ENCODE data around the gene UNC5CL. TPM values are rescaled to one million over a fixed set of nuclear protein-coding genes. Genes with fewer than 3 reads are reported as not detected.
"Not testable (repeated sequence)": the region's sequence is repeated elsewhere in the genome, so short reads cannot be mapped to it uniquely, and the experiment has no call there.

Gene UNC5CL
- total RNA-seq, 4 donors from 2014 or later: 0.90 to 7.6 (median 1.5) TPM

DNA sequence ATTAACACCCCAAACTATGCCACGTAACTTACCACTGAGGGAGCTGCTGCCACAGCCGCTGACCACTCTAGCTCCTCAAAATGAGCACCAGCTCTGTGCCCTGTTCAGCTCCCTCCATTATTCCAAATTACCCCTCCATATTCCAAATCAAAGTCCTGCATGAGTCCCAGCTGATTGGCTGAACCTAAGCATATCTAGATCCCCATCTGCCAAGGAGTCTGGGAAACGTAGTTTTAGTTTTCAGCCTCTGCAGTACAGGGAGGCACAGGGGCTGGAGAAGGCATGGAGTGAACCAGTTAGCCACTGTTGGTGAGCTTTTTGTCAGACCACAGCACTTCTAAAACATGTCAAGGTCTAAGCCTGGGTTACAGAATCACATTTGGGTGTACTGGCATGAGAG lies 15.9 kb downstream of the UNC5CL start:
- H3K4me1 ChIP-seq: peaks cover 0 to 11% (median 8%) of the 10 kb centered on the region in 4 donors
- peaks cover 0 to 3% (median 0%) of the 10 kb centered on the region in 4 donors for H3K9me3 ChIP-seq
- WGBS, 2 donors: 95% methylated on average over 3 of the region's 3 CpGs
- no peaks in the 10 kb centered on the region for H3K27me3 ChIP-seq
- H3K36me3 ChIP-seq: no peaks in the 10 kb centered on the region
- no peak overlapping the region for H3K4me3 ChIP-seq
- no peak overlapping the region for H3K27ac ChIP-seq
- no peak for DNase-seq (ENCODE audit: low spot score in 2 of 2)
- TF ChIP-seq EP300 (IDR thresholded peaks at IDR 0.05): no peak

DNA sequence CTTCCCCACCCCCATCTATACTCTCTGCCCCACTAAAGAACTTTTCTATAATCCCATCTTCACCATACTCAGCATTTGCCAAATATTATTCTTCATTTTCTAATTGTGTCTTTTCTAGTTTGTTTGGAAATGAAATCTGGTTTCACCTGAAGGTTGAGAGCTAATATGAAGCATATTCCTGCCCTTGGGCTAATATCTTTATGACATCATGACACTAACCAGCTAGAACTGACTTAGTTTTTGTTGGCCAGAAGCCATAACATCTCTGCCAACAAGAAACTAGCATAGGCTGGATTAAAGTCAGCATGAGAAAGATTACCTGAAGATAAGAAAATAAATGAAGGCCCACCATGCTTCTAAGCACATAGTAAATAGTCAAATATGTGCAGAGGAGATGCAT lies 16.7 kb downstream of the UNC5CL start:
- TF ChIP-seq, protein P1, sequence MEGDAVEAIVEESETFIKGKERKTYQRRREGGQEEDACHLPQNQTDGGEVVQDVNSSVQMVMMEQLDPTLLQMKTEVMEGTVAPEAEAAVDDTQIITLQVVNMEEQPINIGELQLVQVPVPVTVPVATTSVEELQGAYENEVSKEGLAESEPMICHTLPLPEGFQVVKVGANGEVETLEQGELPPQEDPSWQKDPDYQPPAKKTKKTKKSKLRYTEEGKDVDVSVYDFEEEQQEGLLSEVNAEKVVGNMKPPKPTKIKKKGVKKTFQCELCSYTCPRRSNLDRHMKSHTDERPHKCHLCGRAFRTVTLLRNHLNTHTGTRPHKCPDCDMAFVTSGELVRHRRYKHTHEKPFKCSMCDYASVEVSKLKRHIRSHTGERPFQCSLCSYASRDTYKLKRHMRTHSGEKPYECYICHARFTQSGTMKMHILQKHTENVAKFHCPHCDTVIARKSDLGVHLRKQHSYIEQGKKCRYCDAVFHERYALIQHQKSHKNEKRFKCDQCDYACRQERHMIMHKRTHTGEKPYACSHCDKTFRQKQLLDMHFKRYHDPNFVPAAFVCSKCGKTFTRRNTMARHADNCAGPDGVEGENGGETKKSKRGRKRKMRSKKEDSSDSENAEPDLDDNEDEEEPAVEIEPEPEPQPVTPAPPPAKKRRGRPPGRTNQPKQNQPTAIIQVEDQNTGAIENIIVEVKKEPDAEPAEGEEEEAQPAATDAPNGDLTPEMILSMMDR (IDR thresholded peaks at IDR 0.05): no peak
- TF ChIP-seq EP300 (IDR thresholded peaks at IDR 0.05) (no peak), POLR2A (IDR thresholded peaks at IDR 0.05) (no peak)
- Histone ChIP-seq H3K36me3 (no peaks in the 10 kb centered on the region), H3K4me1 (peaks cover 0 to 4% (median 1%) of the 10 kb centered on the region in 4 donors), H3K4me3 (no peak overlapping the region), H3K27ac (no peak overlapping the region), H3K9me3 (peaks cover 0 to 5% (median 0%) of the 10 kb centered on the region in 4 donors), H3K27me3 (no peaks in the 10 kb centered on the region)
- no peak for DNase-seq (ENCODE audit: low spot score in 2 of 2)

DNA sequence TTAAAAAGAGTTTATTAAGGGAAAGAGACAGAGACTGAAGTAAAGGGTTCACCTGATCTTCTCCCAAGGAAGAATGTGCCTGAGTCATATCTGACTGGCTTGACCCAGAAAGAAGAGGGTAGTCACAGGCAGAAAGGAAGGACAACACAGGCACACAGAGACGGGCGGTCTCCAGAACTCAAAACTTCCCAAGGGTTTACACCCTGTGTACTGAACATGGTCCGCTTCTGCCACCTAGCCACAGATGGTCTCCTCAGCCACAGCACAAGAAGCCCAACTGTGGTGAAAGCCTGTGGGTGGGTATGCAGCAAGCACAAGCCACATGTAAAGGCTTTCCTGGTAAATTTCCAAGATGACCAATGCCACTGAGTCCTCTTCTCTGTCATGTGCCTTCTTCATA lies 17.2 kb downstream of the UNC5CL start:
- Histone ChIP-seq H3K4me1 (no peaks in the 10 kb centered on the region), H3K36me3 (no peaks in the 10 kb centered on the region), H3K27ac (no peak overlapping the region), H3K4me3 (no peak overlapping the region), H3K27me3 (no peaks in the 10 kb centered on the region), H3K9me3 (peaks cover 0 to 5% (median 0%) of the 10 kb centered on the region in 4 donors)
- TF ChIP-seq, protein P1 (IDR thresholded peaks at IDR 0.05): no peak
- no peak for TF ChIP-seq EP300 (IDR thresholded peaks at IDR 0.05)
- TF ChIP-seq POLR2A (IDR thresholded peaks at IDR 0.05): no peak
- DNase-seq (ENCODE audit: low spot score in 2 of 2): no peak
- 64 to 93% methylated on average over 3 of the region's 3 CpGs for WGBS, 2 donors

DNA sequence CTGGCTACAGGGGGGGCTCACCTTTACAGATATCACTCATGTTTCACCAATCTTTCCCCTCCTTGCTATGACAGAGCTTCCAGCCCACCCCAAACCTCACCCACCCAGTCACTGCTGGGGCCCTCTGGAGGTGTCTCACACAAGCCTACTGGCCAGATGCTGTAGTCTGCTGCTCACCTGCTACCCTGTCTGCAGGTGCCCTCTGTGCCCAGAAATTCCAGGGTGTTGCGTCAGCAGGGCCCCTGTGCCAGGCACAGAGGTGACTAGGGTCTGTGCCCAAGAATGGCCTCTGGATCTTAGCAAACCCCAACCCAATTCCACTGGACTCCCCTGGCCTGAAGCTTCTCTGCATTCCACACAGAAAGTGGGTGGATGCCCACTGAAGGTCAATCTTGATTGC lies 21.4 kb downstream of the UNC5CL start:
- DNase-seq (ENCODE audit: low spot score in 2 of 2): no peak
- WGBS, 2 donors: 83 to 100% methylated on average over 1 of the region's 1 CpG
- Histone ChIP-seq H3K4me3 (no peak overlapping the region), H3K9me3 (peaks cover 0 to 5% (median 0%) of the 10 kb centered on the region in 4 donors), H3K36me3 (no peaks in the 10 kb centered on the region), H3K27me3 (no peaks in the 10 kb centered on the region), H3K4me1 (no peaks in the 10 kb centered on the region), H3K27ac (no peak overlapping the region)
- TF ChIP-seq, protein P1 (IDR thresholded peaks at IDR 0.05): no peak
- TF ChIP-seq POLR2A (IDR thresholded peaks at IDR 0.05) (no peak), EP300 (IDR thresholded peaks at IDR 0.05) (no peak)

DNA sequence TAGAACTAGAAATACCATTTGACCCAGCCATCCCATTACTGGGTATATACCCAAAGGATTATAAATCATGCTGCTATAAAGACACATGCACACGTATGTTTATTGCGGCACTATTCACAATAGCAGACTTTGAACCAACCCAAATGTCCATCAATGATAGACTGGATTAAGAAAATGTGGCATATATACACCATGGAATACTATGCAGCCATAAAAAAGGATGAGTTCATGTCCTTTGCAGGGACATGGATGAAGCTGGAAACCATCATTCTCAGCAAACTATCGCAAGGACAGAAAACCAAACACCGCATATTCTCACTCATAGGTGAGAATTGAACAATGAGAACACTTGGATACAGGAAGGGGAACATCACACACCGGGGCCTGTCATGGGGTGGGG lies 23.2 kb downstream of the UNC5CL start:
- not testable (repeated sequence) for DNase-seq (ENCODE audit: low spot score in 2 of 2); H3K27me3 ChIP-seq
- WGBS, 2 donors: 95 to 97% methylated on average over 5 of the region's 5 CpGs

DNA sequence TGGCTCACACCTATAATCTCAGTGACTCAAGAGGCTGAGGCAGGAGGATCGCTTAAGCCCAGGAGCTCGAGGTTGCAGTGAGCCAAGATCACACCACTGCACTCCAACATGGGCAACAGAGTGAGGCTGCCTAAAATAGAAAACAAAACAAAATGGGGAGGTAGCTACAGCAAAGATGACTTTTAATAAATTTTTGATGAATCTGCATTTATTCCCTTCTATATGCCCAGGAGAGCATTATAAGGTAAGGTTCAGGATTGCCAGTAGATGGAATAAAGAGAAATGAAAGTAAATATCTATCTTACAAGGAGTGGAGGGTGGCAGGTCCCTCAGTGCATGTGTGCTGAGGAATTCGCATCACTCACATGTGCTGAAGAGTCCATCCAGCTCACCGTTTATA lies 24.2 kb downstream of the UNC5CL start:
- Histone ChIP-seq H3K36me3 (no peaks in the 10 kb centered on the region), H3K27ac (no peak overlapping the region), H3K4me3 (no peak overlapping the region), H3K27me3 (no peaks in the 10 kb centered on the region), H3K4me1 (no peaks in the 10 kb centered on the region), H3K9me3 (peaks cover 0 to 5% (median 0%) of the 10 kb centered on the region in 4 donors)
- TF ChIP-seq EP300 (IDR thresholded peaks at IDR 0.05): no peak
- TF ChIP-seq POLR2A (IDR thresholded peaks at IDR 0.05): no peak
- DNase-seq (ENCODE audit: low spot score in 2 of 2): no peak
- WGBS, 2 donors: 97 to 98% methylated on average over 4 of the region's 4 CpGs

More for the DNA sequence above, 23.2 kb downstream of the UNC5CL start:
- not testable (repeated sequence) for H3K36me3 ChIP-seq, H3K27ac ChIP-seq, H3K4me1 ChIP-seq, H3K9me3 ChIP-seq, H3K4me3 ChIP-seq
